ENCODE results near the gene MCC.

GRCh38 chr5:113063927-113064326 lies 424.3 kb downstream of the MCC start:
- TF ChIP-seq, protein P1, sequence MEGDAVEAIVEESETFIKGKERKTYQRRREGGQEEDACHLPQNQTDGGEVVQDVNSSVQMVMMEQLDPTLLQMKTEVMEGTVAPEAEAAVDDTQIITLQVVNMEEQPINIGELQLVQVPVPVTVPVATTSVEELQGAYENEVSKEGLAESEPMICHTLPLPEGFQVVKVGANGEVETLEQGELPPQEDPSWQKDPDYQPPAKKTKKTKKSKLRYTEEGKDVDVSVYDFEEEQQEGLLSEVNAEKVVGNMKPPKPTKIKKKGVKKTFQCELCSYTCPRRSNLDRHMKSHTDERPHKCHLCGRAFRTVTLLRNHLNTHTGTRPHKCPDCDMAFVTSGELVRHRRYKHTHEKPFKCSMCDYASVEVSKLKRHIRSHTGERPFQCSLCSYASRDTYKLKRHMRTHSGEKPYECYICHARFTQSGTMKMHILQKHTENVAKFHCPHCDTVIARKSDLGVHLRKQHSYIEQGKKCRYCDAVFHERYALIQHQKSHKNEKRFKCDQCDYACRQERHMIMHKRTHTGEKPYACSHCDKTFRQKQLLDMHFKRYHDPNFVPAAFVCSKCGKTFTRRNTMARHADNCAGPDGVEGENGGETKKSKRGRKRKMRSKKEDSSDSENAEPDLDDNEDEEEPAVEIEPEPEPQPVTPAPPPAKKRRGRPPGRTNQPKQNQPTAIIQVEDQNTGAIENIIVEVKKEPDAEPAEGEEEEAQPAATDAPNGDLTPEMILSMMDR (conservative IDR thresholded peaks at IDR 0.05; ENCODE audit: low read depth, low read length), result no peak
- TF ChIP-seq EZH2 (IDR thresholded peaks at IDR 0.05; ENCODE audit: borderline replicate concordance, low read depth, low read length, poor library complexity, severe bottlenecking), result no peak

All from A673 (cell line).